ENCODE results near the gene BCL2. TPM values are rescaled to one million over a fixed set of nuclear protein-coding genes. Genes with fewer than 3 reads are reported as not detected.

BCL2 gene
- total RNA-seq, 1 experiment from 2014 or later: 2.5 TPM

GRCh38 chr18:63192885-63193349 lies 126.7 kb downstream of the BCL2 start:
- Histone ChIP-seq H2AFZ (ENCODE audit: low read depth, low read length, poor library complexity, severe bottlenecking) (no peak overlapping the region), H3K79me2 (ENCODE audit: insufficient read depth, low read length) (no peaks in the 10 kb centered on the region), H3K4me1 (ENCODE audit: control insufficient read depth in 1 of 2, insufficient read depth in 2 of 2, low read length in 2 of 2) (no peaks in the 10 kb centered on the region), H3K9me3 (ENCODE audit: control insufficient read depth in 1 of 2, insufficient read depth in 1 of 2, low read depth in 1 of 2, low read length in 2 of 2) (no peaks in the 10 kb centered on the region), H3K9me2 (ENCODE audit: insufficient read depth) (no peaks in the 10 kb centered on the region), H3K9ac (ENCODE audit: low read length) (no peak overlapping the region), H3K4me2 (ENCODE audit: low read length) (no peak overlapping the region), H4K20me1 (ENCODE audit: insufficient read depth) (no peaks in the 10 kb centered on the region), H3K36me3 (ENCODE audit: control insufficient read depth in 1 of 2, insufficient read depth in 2 of 2, low read length in 2 of 2) (no peaks in the 10 kb centered on the region), H3K27me3 (ENCODE audit: insufficient read depth, low read length) (peaks cover 7% of the 10 kb centered on the region; the same call in 1 of the 2 replicates), H3K27ac (ENCODE audit: low read depth, low read length) (no peak overlapping the region), H3K4me3 (replicated peaks in 1 of 2; ENCODE audit: low read depth in 1 of 2, low read length in 2 of 2) (no peak overlapping the region)
- intact Hi-C loops (cut with micrococcal nuclease): no loop called here
- BruUV-seq (replicated peaks): no TSS peak
- ChIA-PET CTCF (no interaction called here), RAD21 (ENCODE audit: low non-redundant PET in 1 of 2, low total read pairs in 2 of 2, uncharacterized antibody in 2 of 2, unreplicated experiment in 2 of 2) (no interaction called here), POLR2A (no interaction called here)
- no peak for TF ChIP-seq JUND (IDR thresholded peaks at IDR 0.05)
- TF ChIP-seq POLR2AphosphoS5 (IDR thresholded peaks at IDR 0.05; ENCODE audit: low read depth, low read length): no peak
- TF ChIP-seq FOSL1 (IDR thresholded peaks at IDR 0.05; ENCODE audit: low read depth): no peak
- no peak for TF ChIP-seq CBX3 (IDR thresholded peaks at IDR 0.05; ENCODE audit: low read depth)
- no peak for TF ChIP-seq ZNF274 (IDR thresholded peaks at IDR 0.05; ENCODE audit: low read depth, low read length)
- no peak for TF ChIP-seq SIN3A (IDR thresholded peaks at IDR 0.05; ENCODE audit: low read depth)
- no peak for TF ChIP-seq TCF7L2 (IDR thresholded peaks at IDR 0.05; ENCODE audit: borderline replicate concordance, extremely low read depth, insufficient read depth, insufficient read length)
- TF ChIP-seq POLR2A (IDR thresholded peaks at IDR 0.05; ENCODE audit: borderline replicate concordance, extremely low read depth, insufficient read depth, insufficient read length): no peak
- TF ChIP-seq ELF1 (IDR thresholded peaks at IDR 0.05; ENCODE audit: borderline replicate concordance, low read depth): no peak
- no peak for TF ChIP-seq SP1 (IDR thresholded peaks at IDR 0.05; ENCODE audit: low read depth)
- TF ChIP-seq CEBPB (IDR thresholded peaks at IDR 0.05; ENCODE audit: low read depth): no peak
- no peak for TF ChIP-seq EZH2 (IDR thresholded peaks at IDR 0.05)
- TF ChIP-seq CTCF (IDR thresholded peaks at IDR 0.05 in 2 of 3, conservative IDR thresholded peaks at IDR 0.05 in 1 of 3; ENCODE audit: borderline replicate concordance in 1 of 3, insufficient read depth in 1 of 3, low read depth in 2 of 3, low read length in 2 of 3): no peak
- TF ChIP-seq SRF (IDR thresholded peaks at IDR 0.05; ENCODE audit: low read depth): no peak
- TF ChIP-seq RAD21 (IDR thresholded peaks at IDR 0.05; ENCODE audit: low read depth): no peak
- TF ChIP-seq REST (IDR thresholded peaks at IDR 0.05; ENCODE audit: low read depth): no peak
- TF ChIP-seq YY1 (IDR thresholded peaks at IDR 0.05; ENCODE audit: extremely low read depth, insufficient replicate concordance, low read depth, low read length): no peak
- no peak for TF ChIP-seq ATF3 (IDR thresholded peaks at IDR 0.05)
- TF ChIP-seq EZH2phosphoT487 (IDR thresholded peaks at IDR 0.05; ENCODE audit: borderline replicate concordance): no peak
- ATAC-seq (no peak), DNase-seq (ENCODE audit: low read depth, low spot score) (no peak)
